Astrocyte (in vitro differentiated cells and primary cell): ENCODE measurements around the gene DHPS. TPM values are rescaled to one million over a fixed set of nuclear protein-coding genes. Genes with fewer than 3 reads are reported as not detected.

Experiments
- DNase-seq: peaks from one replicate; pipeline ENCODE4 v3.0.0-alpha.2; 2010; ENCODE audit warnings: low read depth
- FAIRE-seq: peaks from 2 replicates; lab custom pipeline; 2011; peaks lifted over from hg19 to GRCh38; lab: Jason Lieb, UNC
- H2AFZ ChIP-seq: 2 replicates; pipeline ENCODE4 v1.6.0; 2012; ENCODE audit warnings: low read depth, low read length, inconsistent platforms
- H3K27ac ChIP-seq: 2 replicates; pipeline ENCODE4 v1.5.1; 2011; ENCODE audit warnings: low read depth, low read length, inconsistent platforms
- H3K27me3 ChIP-seq: 2 replicates; pipeline ENCODE4 v1.6.0; 2011; ENCODE audit warnings: low read length, inconsistent platforms; ENCODE audit not compliant: insufficient read depth
- H3K36me3 ChIP-seq: 2 replicates; pipeline ENCODE4 v1.5.1; 2011; ENCODE audit warnings: low read length, inconsistent platforms; ENCODE audit not compliant: insufficient read depth
- H3K4me1 ChIP-seq: 2 replicates; pipeline ENCODE4 v1.5.1; 2011; ENCODE audit warnings: low read length, inconsistent platforms; ENCODE audit not compliant: insufficient read depth
- H3K4me2 ChIP-seq: 2 replicates; pipeline ENCODE4 v1.6.0; 2012; ENCODE audit warnings: low read length, inconsistent platforms
- H3K4me3 ChIP-seq: 2 replicates; pipeline ENCODE4 v1.5.1; 2011; ENCODE audit warnings: low read depth, mild to moderate bottlenecking, low read length, inconsistent platforms; ENCODE audit not compliant: insufficient read depth
- H3K79me2 ChIP-seq: 2 replicates; pipeline ENCODE4 v1.6.0; 2012; ENCODE audit warnings: mild to moderate bottlenecking, low read length, inconsistent platforms; ENCODE audit not compliant: insufficient read depth
- H3K9ac ChIP-seq: 2 replicates; pipeline ENCODE4 v1.6.0; 2012; ENCODE audit warnings: mild to moderate bottlenecking, low read length, inconsistent platforms
- H3K9me3 ChIP-seq: 2 replicates; pipeline ENCODE4 v1.5.1; 2012; ENCODE audit warnings: low read depth, mild to moderate bottlenecking, low read length, inconsistent platforms; ENCODE audit not compliant: insufficient read depth
- H4K20me1 ChIP-seq: 2 replicates; pipeline ENCODE4 v1.6.0; 2012; ENCODE audit warnings: low read length, inconsistent platforms; ENCODE audit not compliant: insufficient read depth
- H3K27ac Mint-ChIP-seq: one replicate; pipeline ENCODE4 v1.8.0; 2021; ENCODE audit warnings: mild to moderate bottlenecking, mixed read lengths; ENCODE audit not compliant: unreplicated experiment
- H3K27me3 Mint-ChIP-seq: one replicate; pipeline ENCODE4 v1.8.0; 2021; ENCODE audit warnings: low read depth, mixed read lengths; ENCODE audit not compliant: unreplicated experiment
- H3K36me3 Mint-ChIP-seq: one replicate; pipeline ENCODE4 v1.8.0; 2021; ENCODE audit warnings: low read depth, mixed read lengths; ENCODE audit not compliant: unreplicated experiment
- H3K4me1 Mint-ChIP-seq: one replicate; pipeline ENCODE4 v1.8.0; 2021; ENCODE audit warnings: low read depth, mixed read lengths; ENCODE audit not compliant: unreplicated experiment
- H3K4me3 Mint-ChIP-seq: one replicate; pipeline ENCODE4 v1.8.0; 2021; ENCODE audit warnings: mild to moderate bottlenecking, moderate library complexity, mixed read lengths; ENCODE audit not compliant: unreplicated experiment
- H3K9me3 Mint-ChIP-seq: one replicate; pipeline ENCODE4 v1.8.0; 2021; ENCODE audit warnings: mild to moderate bottlenecking, mixed read lengths; ENCODE audit not compliant: unreplicated experiment
- EZH2 ChIP-seq: IDR thresholded peaks from 2 replicates; pipeline ENCODE4 v1.6.1; 2012; ENCODE audit warnings: mild to moderate bottlenecking, low read length, inconsistent platforms; ENCODE audit not compliant: insufficient read depth
- total RNA-seq: library from RNA; stranded (reverse); gene quantifications from 2 replicates; pipeline ENCODE4 v1.2.1, GENCODE V29; 2021
- TF ChIP-seq, protein P1 (sequence below): IDR thresholded peaks from 2 replicates; pipeline ENCODE4 v1.5.1; 2011; ENCODE audit warnings: low read depth, mild to moderate bottlenecking, inconsistent platforms, low read length, moderate library complexity; ENCODE audit not compliant: insufficient read depth

The DHPS gene
- total RNA-seq, 1 donor from 2014 or later: 43.4 TPM

DNA sequence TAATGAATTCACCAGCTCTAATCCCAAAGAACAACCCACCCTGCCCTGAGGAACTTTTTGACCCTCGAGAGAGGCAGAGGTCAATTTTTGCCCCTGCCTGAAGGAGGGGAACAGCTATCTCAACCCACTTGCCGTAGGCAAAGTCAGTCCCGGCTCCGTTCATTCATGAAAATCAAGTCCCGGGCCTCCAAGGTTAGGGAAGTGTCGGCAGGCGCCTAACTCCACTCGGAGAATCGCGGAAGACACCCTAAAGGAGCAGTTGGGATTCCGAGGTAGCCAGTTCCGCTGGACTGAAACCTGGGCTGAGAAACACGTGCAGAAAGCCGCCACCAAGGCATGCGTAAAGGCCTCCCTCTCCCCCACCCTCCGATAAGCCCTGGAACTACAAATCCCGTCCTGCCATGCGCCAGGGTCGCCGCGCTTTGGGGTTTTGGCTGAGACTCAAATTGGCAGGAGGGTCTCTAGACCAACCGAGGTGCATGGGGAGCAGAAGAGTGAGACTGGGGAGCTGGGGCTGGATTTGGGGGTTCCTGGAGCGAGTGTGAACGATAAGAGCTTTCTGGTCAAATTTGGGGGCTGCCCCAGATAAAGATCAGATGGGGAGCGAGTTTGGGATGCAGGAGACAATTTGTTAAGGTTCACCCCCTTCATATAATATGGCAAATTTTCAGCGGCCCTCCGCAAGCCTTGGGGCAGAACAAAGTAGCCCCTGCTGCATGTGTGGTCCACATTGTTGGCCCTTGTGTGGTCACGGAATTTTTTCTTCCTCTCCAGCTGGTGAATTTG is 42.2 kb upstream of the DHPS start, which contains the start of gene TNPO2:
Gene TNPO2, minus strand, starts transcription at position 292 of the 786 bp plus-strand sequence. CDS start 2,955 bp downstream, outside the sequence.
- Histone ChIP-seq H3K79me2 (peaks cover 53% of the 10 kb centered on the region), H4K20me1 (peaks cover 29% of the 10 kb centered on the region), H3K27ac (peak within 1 kb of the TSS; percentile 86), H3K4me1 (peaks cover 14% of the 10 kb centered on the region), H3K36me3 (peaks cover 5% of the 10 kb centered on the region), H2AFZ (peak within 1 kb of the TSS; percentile 87), H3K9me3 (no peaks in the 10 kb centered on the region), H3K27me3 (no peaks in the 10 kb centered on the region), H3K9ac (peak within 1 kb of the TSS; percentile 89), H3K4me3 (peak within 1 kb of the TSS; percentile 92), H3K4me2 (peak within 1 kb of the TSS; percentile 95)
- DNase-seq (peak; percentile 54), FAIRE-seq (no peak)
- Mint-ChIP-seq H3K36me3 (peaks cover 4% of the 10 kb centered on the region), H3K4me1 (peaks cover 13% of the 10 kb centered on the region), H3K9me3 (no peaks in the 10 kb centered on the region), H3K27ac (peak within 1 kb of the TSS; percentile 97), H3K4me3 (peak within 1 kb of the TSS; percentile 99), H3K27me3 (no peaks in the 10 kb centered on the region)
- TF ChIP-seq, protein P1, sequence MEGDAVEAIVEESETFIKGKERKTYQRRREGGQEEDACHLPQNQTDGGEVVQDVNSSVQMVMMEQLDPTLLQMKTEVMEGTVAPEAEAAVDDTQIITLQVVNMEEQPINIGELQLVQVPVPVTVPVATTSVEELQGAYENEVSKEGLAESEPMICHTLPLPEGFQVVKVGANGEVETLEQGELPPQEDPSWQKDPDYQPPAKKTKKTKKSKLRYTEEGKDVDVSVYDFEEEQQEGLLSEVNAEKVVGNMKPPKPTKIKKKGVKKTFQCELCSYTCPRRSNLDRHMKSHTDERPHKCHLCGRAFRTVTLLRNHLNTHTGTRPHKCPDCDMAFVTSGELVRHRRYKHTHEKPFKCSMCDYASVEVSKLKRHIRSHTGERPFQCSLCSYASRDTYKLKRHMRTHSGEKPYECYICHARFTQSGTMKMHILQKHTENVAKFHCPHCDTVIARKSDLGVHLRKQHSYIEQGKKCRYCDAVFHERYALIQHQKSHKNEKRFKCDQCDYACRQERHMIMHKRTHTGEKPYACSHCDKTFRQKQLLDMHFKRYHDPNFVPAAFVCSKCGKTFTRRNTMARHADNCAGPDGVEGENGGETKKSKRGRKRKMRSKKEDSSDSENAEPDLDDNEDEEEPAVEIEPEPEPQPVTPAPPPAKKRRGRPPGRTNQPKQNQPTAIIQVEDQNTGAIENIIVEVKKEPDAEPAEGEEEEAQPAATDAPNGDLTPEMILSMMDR: no peak
- no peak for TF ChIP-seq EZH2

DNA sequence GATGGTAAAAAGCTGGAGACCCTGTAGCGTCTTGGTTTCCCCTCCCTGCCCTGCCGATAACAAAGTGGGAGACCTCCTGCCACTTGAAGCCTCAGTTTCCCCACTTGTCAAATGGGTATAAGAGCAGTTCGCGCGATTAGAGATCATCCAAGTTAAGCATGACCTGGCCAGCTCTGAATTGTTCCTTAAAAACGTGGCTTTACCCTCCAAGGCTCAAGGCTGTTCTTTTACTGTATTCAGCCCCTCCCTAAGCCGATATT is 41.6 kb upstream of the DHPS start:
- Mint-ChIP-seq H3K4me3 (peak overlapping the region; percentile 99), H3K36me3 (peaks cover 9% of the 10 kb centered on the region), H3K27ac (peak overlapping the region; percentile 97), H3K9me3 (no peaks in the 10 kb centered on the region), H3K27me3 (no peaks in the 10 kb centered on the region), H3K4me1 (peaks cover 15% of the 10 kb centered on the region)
- Histone ChIP-seq H3K4me1 (peaks cover 17% of the 10 kb centered on the region), H3K36me3 (peaks cover 9% of the 10 kb centered on the region), H3K4me3 (peak overlapping the region; percentile 92), H3K9me3 (no peaks in the 10 kb centered on the region), H3K27me3 (no peaks in the 10 kb centered on the region), H3K79me2 (peaks cover 58% of the 10 kb centered on the region), H3K9ac (peak overlapping the region; percentile 89), H4K20me1 (peaks cover 30% of the 10 kb centered on the region), H3K4me2 (peak overlapping the region; percentile 95), H3K27ac (peak overlapping the region; percentile 86), H2AFZ (peak overlapping the region; percentile 52)
- FAIRE-seq: no peak
- TF ChIP-seq EZH2: no peak
- TF ChIP-seq, protein P1: no peak
- DNase-seq: no peak
